Mucosa of rectum (tissue), 2 donors: Measurements from ENCODE around the gene SENP8.
"Not testable (repeated sequence)": the region's sequence is repeated elsewhere in the genome, so short reads cannot be mapped to it uniquely, and the experiment has no call there.

Experiments
- H3K27ac ChIP-seq, 2 donors: one replicate each; pipeline ENCODE4 v1.7.0; 2013; ENCODE audit warnings: inconsistent platforms in 2 of 2, low read depth in 2 of 2, low read length in 2 of 2
- H3K27me3 ChIP-seq, 2 donors: one replicate each; pipeline ENCODE4 v1.7.0; 2013; ENCODE audit warnings: low read length in 2 of 2; ENCODE audit not compliant: control insufficient read depth in 2 of 2, insufficient read depth in 2 of 2
- H3K36me3 ChIP-seq, 2 donors: one replicate each; pipeline ENCODE4 v1.7.0; 2013; ENCODE audit warnings: low read length in 2 of 2; ENCODE audit not compliant: control insufficient read depth in 2 of 2, insufficient read depth in 2 of 2
- H3K4me1 ChIP-seq, 2 donors: one replicate each; pipeline ENCODE4 v1.7.0; 2013; ENCODE audit warnings: low read length in 2 of 2, mild to moderate bottlenecking in 1 of 2; ENCODE audit not compliant: control insufficient read depth in 2 of 2, insufficient read depth in 2 of 2
- H3K4me3 ChIP-seq, 2 donors: one replicate each; pipeline ENCODE4 v1.7.0; 2013; ENCODE audit warnings: low read length in 2 of 2
- H3K9ac ChIP-seq, 2 donors: one replicate each; pipeline ENCODE4 v1.7.0; 2013; ENCODE audit warnings: low read length in 2 of 2, low read depth in 1 of 2, mild to moderate bottlenecking in 1 of 2
- H3K9me3 ChIP-seq, 2 donors: one replicate each; pipeline ENCODE4 v1.7.0; 2013; ENCODE audit warnings: low read length in 2 of 2; ENCODE audit not compliant: control insufficient read depth in 2 of 2
- donor health status: healthy.
- donor health status: Normal muscosa, but diverticular disease.

The SENP8 gene

GRCh38 chr15:72086920-72087648, 31.1 kb upstream of the SENP8 start:
- no peaks in the 10 kb centered on the region for H3K36me3 ChIP-seq
- no peaks in the 10 kb centered on the region for H3K27me3 ChIP-seq
- peaks cover 0 to 4% of the 10 kb centered on the region in 2 donors for H3K4me1 ChIP-seq
- no peak overlapping the region for H3K27ac ChIP-seq
- H3K4me3 ChIP-seq: no peak overlapping the region
- no peaks in the 10 kb centered on the region for H3K9me3 ChIP-seq
- H3K9ac ChIP-seq: no peak overlapping the region

- no peaks in the 10 kb centered on the region for H3K4me1 ChIP-seq
- no peaks in the 10 kb centered on the region for H3K36me3 ChIP-seq
- H3K27me3 ChIP-seq: no peaks in the 10 kb centered on the region
- no peak overlapping the region for H3K4me3 ChIP-seq
- no peak overlapping the region for H3K9ac ChIP-seq
- no peak overlapping the region for H3K27ac ChIP-seq
- H3K9me3 ChIP-seq: no peaks in the 10 kb centered on the region
Observed at GRCh38 chr15:72092006-72092405, 26.2 kb upstream of the SENP8 start.

GRCh38 chr15:72092691-72093090, 25.5 kb upstream of the SENP8 start:
- no peak overlapping the region for H3K9ac ChIP-seq
- no peaks in the 10 kb centered on the region for H3K27me3 ChIP-seq
- H3K4me3 ChIP-seq: no peak overlapping the region
- no peaks in the 10 kb centered on the region for H3K9me3 ChIP-seq
- no peaks in the 10 kb centered on the region for H3K36me3 ChIP-seq
- no peaks in the 10 kb centered on the region for H3K4me1 ChIP-seq
- H3K27ac ChIP-seq: no peak overlapping the region

DNA sequence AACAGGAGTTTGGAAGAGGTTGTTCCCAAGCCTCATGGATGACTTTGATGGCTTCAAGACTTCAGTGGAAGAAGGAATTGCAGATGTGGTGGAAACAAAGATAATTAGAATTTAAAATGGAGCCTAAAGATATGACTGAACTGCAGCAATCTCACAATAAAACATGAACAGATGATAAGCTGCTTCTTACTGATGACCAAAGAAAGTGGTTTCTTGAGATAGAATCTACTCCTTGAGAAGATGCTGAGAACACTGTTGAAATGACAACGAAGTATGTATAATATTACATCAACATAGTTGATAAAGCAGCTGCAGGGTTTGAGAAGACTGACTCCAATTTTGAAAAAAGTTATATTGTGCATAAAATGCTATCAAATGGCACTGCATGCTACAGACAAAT, 21.4 kb upstream of the SENP8 start:
- Histone ChIP-seq H3K4me3 (no peak overlapping the region), H3K9ac (no peak overlapping the region), H3K27ac (no peak overlapping the region), H3K27me3 (no peaks in the 10 kb centered on the region), H3K36me3 (no peaks in the 10 kb centered on the region), H3K4me1 (no peaks in the 10 kb centered on the region), H3K9me3 (no peaks in the 10 kb centered on the region)

DNA sequence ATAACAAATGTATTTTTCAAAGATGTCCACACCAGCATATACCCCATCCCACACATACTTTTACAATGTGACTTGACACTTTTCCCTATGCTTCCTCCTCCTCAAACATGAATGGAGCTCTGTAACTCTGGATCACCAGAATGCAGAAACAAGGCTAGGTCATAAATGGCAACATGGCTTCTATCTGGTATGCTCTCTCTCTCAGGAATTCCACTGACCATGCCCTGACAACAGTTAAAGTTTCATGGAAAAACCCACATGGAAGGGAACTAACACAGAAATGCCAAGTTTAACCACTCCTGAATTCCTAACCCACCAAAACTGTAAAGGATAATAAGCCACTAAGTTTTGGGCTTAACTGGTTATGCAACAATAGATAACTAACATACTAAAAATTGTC, 20.2 kb upstream of the SENP8 start:
- Histone ChIP-seq H3K9ac (no peak overlapping the region), H3K27ac (no peak overlapping the region), H3K36me3 (no peaks in the 10 kb centered on the region), H3K27me3 (no peaks in the 10 kb centered on the region), H3K4me3 (no peak overlapping the region), H3K9me3 (no peaks in the 10 kb centered on the region), H3K4me1 (no peaks in the 10 kb centered on the region)

DNA sequence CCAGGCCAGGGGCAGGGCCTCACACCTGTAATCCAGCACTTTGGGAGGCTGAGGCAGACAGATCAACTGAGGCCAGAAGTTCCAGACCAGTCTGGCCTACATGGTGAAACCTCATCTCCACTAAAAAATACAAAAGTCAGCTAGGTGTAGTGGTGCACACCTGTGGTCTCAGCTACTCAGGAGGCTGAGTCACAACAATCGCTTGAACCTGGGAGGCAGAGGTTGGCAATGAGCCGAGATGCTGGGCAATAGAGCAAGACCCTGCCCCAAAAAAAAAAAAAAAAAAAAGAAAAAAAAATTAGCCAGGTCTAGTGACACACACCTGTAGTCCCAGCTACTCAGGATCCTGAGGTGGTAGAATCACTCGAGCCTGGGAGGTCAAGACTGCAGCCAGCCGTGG, 19.0 kb upstream of the SENP8 start:
- Histone ChIP-seq H3K27me3 (no peaks in the 10 kb centered on the region), H3K9ac (no peak overlapping the region), H3K9me3 (no peaks in the 10 kb centered on the region), H3K27ac (no peak overlapping the region), H3K4me1 (no peaks in the 10 kb centered on the region), H3K4me3 (no peak overlapping the region), H3K36me3 (no peaks in the 10 kb centered on the region)

DNA sequence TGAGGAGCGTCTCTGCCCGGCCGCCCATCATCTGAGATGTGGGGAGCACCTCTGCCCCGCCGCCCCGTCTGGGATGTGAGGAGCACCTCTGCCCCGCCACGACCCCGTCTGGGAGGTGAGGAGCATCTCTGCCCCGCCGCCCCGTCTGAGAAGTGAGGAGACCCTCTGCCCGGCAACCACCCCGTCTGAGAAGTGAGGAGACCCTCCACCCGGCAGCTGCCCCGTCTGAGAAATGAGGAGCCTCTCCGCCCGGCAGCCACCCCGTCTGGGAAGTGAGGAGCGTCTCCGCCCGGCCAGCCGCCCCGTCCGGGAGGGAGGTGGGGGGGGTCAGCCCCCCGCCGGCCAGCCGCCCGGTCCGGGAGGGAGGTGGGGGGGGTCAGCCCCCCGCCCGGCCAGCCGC, 17.7 kb upstream of the SENP8 start:
- H3K27ac ChIP-seq, H3K4me3 ChIP-seq, H3K27me3 ChIP-seq, H3K9me3 ChIP-seq, H3K4me1 ChIP-seq, H3K36me3 ChIP-seq, H3K9ac ChIP-seq: not testable (repeated sequence)

DNA sequence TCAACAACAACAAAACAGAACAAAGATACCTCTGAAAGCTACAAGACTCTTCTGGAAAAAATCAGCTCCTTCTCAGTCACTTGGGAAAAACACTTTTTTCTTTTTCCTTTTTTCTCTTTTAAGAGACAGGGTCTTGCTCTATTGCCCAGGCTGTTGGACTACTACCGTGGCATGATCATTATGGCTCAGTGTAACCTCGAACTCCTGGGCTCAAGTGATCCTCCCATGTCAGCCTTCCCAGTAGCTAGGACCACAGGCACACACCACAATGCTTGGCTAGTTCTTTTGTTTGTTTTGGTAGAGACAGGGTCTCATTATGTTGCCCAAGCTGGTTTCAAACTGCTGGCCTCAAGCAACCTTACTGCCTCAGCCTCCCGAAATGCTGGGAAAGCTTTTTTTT, 13.1 kb upstream of the SENP8 start:
- Histone ChIP-seq H3K27me3 (no peaks in the 10 kb centered on the region), H3K9me3 (no peaks in the 10 kb centered on the region), H3K36me3 (no peaks in the 10 kb centered on the region), H3K4me1 (no peaks in the 10 kb centered on the region), H3K4me3 (no peak overlapping the region), H3K27ac (no peak overlapping the region), H3K9ac (no peak overlapping the region)

DNA sequence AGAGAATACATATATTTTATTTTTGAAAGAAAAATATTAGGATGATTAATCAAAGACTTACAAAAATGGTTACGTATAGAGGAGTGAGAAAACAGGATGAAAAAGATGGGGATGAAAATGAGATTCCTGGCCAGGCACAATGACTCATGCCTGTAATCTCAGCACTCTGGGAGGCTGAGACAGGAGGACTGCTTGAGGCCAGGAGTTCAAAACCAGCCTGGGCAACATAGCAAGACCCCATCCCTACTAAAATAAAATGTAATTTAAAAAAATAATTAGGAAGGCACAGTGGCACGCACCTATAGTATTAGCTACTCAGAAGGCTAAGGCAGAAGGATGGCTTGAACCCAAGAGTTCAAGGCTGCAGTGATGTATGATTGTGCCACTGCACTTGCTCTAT, 12.1 kb upstream of the SENP8 start:
- Histone ChIP-seq H3K4me1 (no peaks in the 10 kb centered on the region), H3K9ac (no peak overlapping the region), H3K4me3 (no peak overlapping the region), H3K36me3 (no peaks in the 10 kb centered on the region), H3K9me3 (no peaks in the 10 kb centered on the region), H3K27me3 (no peaks in the 10 kb centered on the region), H3K27ac (no peak overlapping the region)

GRCh38 chr15:72110355-72110754, 7.8 kb upstream of the SENP8 start:
- H3K4me1 ChIP-seq: no peaks in the 10 kb centered on the region
- H3K9ac ChIP-seq: no peak overlapping the region
- no peaks in the 10 kb centered on the region for H3K36me3 ChIP-seq
- H3K9me3 ChIP-seq: no peaks in the 10 kb centered on the region
- no peaks in the 10 kb centered on the region for H3K27me3 ChIP-seq
- H3K27ac ChIP-seq: no peak overlapping the region
- no peak overlapping the region for H3K4me3 ChIP-seq

DNA sequence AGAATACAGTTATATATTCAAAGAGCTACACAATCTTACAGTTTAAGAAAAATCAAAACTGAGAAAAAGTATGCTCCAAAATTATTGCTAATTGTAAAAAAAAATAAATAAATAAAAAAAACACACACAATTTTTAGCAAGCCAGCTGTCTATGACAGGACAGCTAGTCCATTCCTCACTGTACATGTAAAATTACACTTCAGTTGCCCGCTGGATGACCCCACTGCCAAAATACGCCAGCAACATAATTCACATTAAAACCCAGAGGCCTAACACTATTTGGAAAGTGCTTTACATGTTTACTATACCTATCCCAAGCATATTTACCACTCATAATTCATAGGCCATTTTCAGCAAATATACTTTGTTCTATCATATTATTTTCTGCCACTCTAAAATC, 6.1 kb upstream of the SENP8 start:
- no peak overlapping the region for H3K27ac ChIP-seq
- H3K9me3 ChIP-seq: no peaks in the 10 kb centered on the region
- H3K27me3 ChIP-seq: no peaks in the 10 kb centered on the region
- H3K4me1 ChIP-seq: peaks cover 10% of the 10 kb centered on the region in 2 donors
- H3K36me3 ChIP-seq: no peaks in the 10 kb centered on the region
- no peak overlapping the region for H3K9ac ChIP-seq
- no peak overlapping the region for H3K4me3 ChIP-seq
